HG03442 (cell line): Measurements from ENCODE around the gene GMDS.

ENCODE experiments used
- ATAC-seq: cut with Tn5 transposase; IDR thresholded peaks from one replicate; pipeline ENCODE4 v1.9.1; 2021; ENCODE audit warnings: mild to moderate bottlenecking, moderate library complexity; ENCODE audit not compliant: unreplicated experiment

Gene GMDS

GRCh38 chr6:1872649-1873131 lies 372.7 kb downstream of the GMDS start:
- no peak for ATAC-seq

GRCh38 chr6:1871724-1872315 lies 373.6 kb downstream of the GMDS start:
- no peak for ATAC-seq

- no peak for ATAC-seq
Measured at GRCh38 chr6:1870932-1871331, 374.5 kb downstream of the GMDS start.

- ATAC-seq: no peak
Measured at GRCh38 chr6:1870251-1870650, 375.2 kb downstream of the GMDS start.

- no peak for ATAC-seq
Measured at GRCh38 chr6:1869769-1870168, 375.6 kb downstream of the GMDS start.

- no peak for ATAC-seq
Measured at GRCh38 chr6:1869308-1869707, 376.1 kb downstream of the GMDS start.

GRCh38 chr6:1868561-1869261 lies 376.7 kb downstream of the GMDS start:
- ATAC-seq: peak; percentile 77

- ATAC-seq: no peak
Measured at GRCh38 chr6:1867197-1867596, 378.2 kb downstream of the GMDS start.

- no peak for ATAC-seq
Measured at GRCh38 chr6:1865585-1865984, 379.8 kb downstream of the GMDS start.

GRCh38 chr6:1864496-1864895 lies 380.9 kb downstream of the GMDS start:
- ATAC-seq: no peak

- ATAC-seq: no peak
Measured at GRCh38 chr6:1862411-1862810, 383.0 kb downstream of the GMDS start.

- peak; percentile 41 for ATAC-seq
Measured at GRCh38 chr6:1860756-1861348, 384.6 kb downstream of the GMDS start.

- no peak for ATAC-seq
Measured at GRCh38 chr6:1858859-1859258, 386.5 kb downstream of the GMDS start.

GRCh38 chr6:1858196-1858595 lies 387.2 kb downstream of the GMDS start:
- ATAC-seq: no peak

- peak; percentile 78 for ATAC-seq
Measured at GRCh38 chr6:1856381-1856780, 389.0 kb downstream of the GMDS start.

GRCh38 chr6:1855890-1856289 lies 389.5 kb downstream of the GMDS start:
- ATAC-seq: no peak

GRCh38 chr6:1854296-1854695 lies 391.1 kb downstream of the GMDS start:
- no peak for ATAC-seq

GRCh38 chr6:1853761-1854160 lies 391.6 kb downstream of the GMDS start:
- no peak for ATAC-seq

- no peak for ATAC-seq
Measured at GRCh38 chr6:1851681-1852456, 393.5 kb downstream of the GMDS start.

GRCh38 chr6:1850840-1851157 lies 394.6 kb downstream of the GMDS start:
- ATAC-seq: no peak

GRCh38 chr6:1850121-1850839 lies 395.1 kb downstream of the GMDS start:
- ATAC-seq: no peak
